GM18505 (cell line): ENCODE results near the gene ICE1.

Experiments used
- ATAC-seq: cut with Tn5 transposase; IDR thresholded peaks from one replicate; pipeline ENCODE4 v1.9.1; 2021; ENCODE audit not compliant: unreplicated experiment
- POLR2A ChIP-seq: IDR thresholded peaks from 4 replicates; pipeline ENCODE4 v1.6.1; 2011; ENCODE audit warnings: borderline replicate concordance; ENCODE audit not compliant: insufficient read depth, insufficient read length; ENCODE audit errors: extremely low read depth

Gene ICE1, protein sequence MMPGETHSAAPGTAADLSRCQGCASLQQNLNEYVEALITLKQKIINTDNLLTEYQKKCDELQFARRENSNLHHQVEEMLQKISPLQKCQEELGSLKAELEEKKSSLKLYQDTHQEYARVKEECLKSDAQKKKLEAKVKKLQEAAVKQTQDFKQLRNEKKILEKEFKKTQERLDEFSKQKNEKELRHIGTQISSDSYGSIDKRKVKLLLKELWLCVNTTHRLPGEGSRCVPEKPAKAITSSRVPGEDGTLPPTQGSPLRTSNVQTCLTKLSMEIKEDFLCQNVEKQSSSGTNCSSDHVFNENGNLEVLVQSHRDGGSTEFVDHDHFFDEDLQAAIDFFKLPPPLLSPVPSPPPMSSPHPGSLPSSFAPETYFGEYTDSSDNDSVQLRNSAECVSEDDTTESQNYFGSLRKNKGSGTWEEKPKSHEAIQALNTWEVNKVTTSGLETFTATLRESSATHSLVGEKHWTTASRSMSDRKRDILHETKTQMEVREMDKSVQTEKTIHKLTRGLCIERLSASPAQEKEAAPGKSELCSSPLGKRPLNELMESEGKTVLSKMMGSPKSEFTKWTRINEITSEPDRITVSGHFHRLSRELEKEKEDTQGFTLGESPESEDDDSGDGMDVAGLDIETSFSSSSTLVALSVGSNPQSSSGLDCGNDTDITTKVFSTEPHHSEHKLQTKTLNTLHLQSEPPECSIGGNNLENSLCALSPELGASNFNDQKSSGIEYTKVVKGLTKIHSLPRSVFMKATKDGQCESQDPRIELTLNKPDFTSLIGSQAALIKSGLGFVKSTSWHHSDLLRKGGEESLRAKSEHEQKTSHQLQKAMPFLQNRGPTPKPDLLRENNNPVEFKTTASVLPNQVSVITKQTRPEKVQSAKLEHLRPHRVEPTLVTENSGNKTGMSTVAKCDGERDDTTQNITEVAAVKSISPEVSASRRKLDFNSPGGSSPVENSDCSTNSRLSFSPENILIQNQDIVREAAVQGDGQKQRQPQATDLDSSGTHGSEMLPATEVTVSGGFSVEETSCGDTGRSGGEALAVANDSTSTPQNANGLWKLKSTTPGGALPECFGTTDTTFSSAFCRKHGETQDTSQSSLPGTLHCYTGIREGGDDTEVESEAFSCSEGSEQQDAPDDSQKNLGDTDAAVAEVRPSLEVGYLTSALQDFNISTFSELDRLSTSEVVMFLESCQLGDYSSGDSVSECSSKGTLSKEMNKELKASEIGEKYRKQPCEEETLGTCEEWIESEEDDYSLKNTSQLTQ (N-terminal part only)

DNA sequence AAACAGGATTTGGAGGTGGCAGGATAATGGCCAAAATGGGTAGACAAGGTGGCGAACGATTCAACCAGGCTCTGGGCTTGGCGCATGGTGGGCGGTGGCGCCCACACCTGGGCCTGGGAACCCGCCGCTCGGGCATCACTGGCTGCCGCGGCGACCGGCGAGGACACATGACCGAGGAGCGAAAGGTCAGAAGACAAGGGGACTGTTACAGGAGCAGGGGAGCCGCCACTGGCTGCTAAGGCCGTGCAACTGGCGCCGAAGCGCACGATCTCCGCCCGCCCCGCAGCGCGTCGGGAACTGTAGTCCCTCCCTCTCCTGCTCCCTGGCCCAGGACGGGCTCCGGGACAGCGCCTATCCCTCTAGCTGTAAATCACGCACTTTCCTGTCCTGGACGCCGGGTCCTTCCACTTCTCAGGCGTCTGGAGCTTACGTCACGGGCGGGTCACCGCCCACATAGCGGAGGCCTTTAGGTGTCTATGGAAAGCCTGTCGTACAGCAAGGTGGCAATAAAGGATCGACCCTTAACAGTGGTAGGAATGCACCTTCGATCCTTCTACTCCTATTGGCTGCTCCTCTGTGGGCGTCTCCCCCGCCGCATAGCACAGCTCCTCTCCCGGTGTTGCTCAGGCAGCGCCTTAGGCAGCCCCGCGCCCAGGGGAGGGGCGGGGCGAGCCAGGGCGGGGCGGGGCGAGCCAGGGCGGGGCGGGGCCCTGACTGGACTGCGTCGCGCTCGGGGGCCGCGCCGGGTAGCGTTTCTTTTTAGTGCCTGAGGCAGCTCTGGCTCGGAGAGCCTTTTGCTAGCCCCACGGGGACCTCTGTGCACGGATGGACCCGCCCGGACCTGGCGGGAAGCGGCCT, at the start of gene ICE1:
ICE1 (plus strand) TSS at position 717 of the 858 bp plus-strand sequence. CDS start 239 bp downstream, outside the sequence.
- TF ChIP-seq POLR2A: peak; percentile 80
- ATAC-seq: peak; percentile 81

DNA sequence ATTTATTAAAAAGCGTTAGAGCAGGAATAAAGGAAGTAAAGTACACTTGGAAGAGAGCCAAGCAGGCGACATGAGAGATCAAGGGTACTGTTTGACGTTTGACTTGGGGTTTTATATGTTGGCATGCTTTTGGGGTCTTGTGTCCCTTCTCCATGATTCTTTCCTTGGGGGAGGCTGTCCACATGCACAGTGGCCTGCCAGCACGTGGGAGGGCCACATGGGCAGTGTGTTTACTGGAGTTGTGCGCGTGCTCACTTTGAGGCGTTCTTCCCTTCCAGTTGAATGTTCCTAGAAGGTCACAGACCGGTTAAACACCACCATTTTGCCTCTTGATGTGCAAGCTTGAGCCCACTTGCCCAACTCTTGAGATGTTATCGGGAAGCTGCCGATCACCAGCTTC, 49.5 kb upstream of the ICE1 start:
- no peak for ATAC-seq
- no peak for TF ChIP-seq POLR2A

DNA sequence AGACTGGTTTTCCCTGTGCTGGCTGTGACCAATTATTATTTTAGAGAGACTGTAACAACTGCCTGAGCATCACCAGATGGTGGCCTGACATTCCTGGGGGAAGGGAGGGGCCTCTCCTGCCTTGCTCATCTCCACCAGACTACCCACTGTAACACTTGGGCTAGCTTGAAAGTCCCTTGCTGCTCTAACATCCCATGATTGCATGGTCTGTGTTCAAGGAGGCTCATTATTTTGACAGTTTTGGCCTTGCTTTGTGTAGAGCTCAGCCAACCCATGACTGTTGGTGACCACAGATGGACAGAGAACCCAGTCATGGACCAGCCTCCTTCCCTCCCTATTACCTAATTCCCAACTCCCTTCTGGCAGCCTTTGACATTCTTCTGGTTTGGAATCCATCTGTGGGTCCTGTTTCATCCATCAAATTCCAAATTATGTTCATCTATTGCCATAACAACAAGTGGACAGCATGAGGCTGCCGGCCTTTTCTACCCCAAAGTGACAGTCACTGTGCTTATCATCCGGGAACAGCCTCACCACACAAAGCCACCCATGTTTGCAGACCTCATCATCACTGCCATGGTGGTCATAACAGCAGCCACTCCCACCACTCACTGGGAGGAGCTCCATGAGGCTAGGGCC, 49.0 kb upstream of the ICE1 start:
- TF ChIP-seq POLR2A: no peak
- no peak for ATAC-seq

DNA sequence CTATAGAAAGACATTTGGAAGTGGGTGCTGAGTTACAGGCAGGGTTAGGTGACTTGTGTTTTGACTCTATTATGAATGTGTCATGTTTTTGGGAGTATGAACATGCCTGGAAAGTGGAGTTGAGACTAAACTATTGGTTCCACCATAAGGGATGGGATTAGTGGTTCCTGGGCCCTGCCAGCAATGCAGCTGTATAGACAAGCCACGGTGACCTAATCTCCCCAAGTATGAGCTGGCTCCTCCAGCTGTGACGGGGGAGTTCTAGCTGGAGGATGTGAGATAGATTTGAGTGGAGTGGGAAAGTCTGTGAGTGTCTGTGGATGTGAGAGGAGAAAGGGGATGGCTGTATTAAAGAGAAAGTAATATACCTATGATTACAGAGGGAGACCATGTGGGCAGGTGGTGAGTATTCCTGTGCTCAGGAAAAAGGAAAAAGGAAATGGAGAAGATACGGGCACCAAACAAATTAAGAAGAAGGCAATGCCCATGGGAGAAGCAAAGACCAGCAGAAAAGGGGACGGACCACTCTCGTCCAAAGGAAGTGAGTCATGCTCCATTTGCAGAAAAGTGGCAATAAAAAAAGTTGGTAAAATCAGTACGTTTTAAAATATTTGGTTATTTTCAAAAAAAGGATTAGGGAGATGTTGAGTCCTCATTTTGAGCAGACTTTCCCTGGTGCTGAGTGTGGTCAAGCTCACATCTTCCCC, 48.3 kb upstream of the ICE1 start:
- no peak for ATAC-seq
- TF ChIP-seq POLR2A: no peak

DNA sequence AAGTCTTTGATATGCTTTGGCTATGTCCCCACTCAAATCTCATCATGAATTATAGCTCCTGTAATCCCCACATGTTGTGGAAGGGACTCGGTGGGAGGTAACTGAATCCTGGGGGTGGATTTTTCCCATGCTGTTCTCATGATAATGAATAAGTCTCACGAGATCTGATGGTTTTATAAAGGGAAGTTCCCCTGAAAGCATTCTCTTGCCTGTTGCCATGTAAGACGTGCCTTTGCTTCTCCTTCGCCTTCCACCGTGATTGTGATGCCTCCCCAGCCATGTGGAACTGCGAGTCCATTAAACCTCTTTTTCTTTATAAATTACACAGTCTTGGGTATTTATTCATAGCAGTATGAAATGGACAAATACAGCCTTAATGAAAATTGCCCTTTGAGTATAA, 44.7 kb upstream of the ICE1 start:
- no peak for ATAC-seq
- no peak for TF ChIP-seq POLR2A

DNA sequence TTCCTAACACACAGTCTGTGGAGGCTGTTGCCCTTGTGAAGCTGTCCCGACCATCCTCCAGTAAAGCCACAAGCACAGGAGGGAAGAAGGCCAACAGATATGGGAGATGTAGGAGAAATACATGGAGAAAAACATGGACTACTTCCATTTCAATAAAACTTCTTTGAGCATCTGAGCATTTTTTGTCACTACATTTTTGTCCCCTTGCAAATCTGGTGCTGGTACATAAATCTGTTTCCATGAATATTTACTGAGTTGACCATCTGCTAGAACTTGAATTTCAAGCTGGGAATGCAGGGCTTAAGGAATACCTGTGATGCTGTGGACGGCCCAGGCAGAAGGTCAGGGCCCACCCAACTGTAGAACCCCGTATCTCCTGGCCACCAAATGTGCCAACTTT, 43.9 kb upstream of the ICE1 start:
- ATAC-seq: no peak
- no peak for TF ChIP-seq POLR2A

DNA sequence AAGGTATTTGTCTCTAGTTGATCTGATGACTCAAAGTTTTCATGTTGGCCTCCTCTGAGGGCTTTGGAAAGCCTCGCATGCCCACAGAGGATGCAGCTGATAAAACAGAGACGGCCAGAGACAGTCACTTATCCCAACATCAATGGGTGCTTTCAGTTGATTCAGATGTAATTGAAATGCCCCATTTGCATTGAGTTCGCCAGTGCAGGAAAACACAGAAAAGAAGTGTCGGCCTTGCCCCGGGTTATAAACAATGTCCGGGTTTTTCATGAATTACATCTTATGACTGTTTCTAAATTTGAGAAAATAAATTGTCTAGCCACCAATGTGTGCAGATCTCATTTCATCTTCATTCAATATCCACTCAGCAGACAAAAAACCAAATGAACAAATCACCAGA, 42.2 kb upstream of the ICE1 start:
- no peak for ATAC-seq
- no peak for TF ChIP-seq POLR2A

DNA sequence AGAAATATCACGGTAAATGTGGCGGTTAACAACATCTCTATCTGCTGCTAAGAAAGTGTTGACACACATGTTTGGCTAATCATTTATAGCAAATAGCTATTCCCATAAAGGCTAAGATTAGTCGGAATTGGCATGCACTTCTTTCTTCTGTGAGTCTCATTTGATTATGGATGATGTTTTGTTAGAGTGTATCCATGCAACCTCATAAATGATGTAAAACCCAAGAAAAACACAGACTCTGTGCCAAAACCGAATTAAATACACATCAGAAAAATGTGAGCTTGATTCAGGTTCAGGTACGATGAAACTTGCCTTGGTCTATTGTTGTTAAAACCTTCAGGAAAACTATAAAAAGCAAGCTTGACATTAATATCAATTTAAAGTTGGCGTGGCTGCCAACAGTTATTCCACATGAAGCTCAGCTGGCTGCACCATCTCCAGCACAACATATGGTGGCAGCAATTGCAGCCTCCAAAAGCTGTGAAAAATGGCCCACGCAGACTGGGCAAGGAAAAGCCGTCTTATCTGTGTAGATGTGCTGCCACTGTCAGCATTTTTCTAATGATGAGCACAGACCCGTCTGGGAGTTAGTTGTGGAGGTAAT, 41.1 kb upstream of the ICE1 start:
- ATAC-seq: no peak
- TF ChIP-seq POLR2A: no peak

DNA sequence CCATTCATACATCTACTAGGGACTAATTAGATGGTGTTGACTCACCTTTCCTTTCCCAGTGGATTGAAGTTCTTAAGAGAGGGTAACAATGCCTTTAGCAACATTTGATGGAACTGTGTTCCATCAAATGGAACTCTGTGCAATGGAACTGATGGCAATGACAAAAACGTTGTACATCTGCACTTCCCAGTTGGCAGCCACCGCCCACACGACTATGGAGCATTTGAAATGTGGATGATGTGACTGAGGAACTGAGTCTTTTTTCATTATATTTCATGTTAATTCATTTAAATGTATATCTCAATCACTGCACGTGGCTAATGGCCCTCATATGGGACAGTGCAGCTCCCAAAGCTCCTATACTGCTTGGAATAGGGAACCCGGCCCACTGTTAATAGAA, 39.0 kb upstream of the ICE1 start:
- TF ChIP-seq POLR2A: no peak
- ATAC-seq: no peak

DNA sequence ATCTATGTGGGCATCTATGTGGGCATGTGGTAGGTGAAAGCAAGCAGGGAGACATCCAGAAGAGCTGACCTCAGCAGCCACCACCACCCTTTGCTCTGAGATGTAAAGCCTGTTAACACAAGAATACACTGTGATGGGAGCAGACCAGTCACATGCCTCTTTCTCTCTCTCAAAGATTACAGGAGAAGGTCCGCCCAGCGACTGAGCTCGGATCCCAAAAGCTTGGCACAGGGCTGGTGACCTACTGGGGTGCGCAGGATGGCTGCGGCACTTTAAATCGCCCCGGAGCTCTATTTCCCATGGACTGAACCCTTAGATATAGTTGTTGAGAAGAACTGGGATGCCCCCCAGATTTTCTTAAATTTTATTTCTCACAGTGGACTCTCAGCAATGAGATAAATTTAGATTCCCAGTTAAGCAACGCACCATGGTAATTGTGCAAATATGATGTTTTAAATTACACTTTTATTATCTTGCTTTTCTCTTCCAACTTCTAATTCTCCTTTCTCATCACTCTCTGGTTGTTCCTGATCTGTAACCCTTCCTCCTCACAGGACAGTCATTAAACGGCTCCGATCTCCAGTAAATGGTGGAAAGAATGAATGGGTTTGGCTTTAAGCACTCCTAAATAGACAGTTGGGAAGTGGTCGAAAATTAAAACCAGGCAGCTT, 37.7 kb upstream of the ICE1 start:
- no peak for TF ChIP-seq POLR2A
- no peak for ATAC-seq

DNA sequence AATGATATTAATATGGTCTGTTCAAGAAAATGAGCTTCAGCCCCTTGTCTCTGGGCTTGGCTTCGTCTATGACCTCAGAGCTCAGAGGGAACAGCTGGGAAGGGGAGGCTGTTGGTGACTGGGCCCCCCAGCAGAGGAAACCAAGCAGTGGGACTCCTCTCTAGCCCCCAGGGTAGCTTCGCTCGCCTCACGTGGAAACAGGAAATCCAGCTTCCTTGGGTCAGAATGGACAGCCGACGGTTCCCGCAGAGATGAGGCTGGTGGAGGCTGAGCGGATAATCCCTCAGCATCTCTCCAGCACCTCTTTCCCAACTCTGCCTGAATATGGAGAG, 37.2 kb upstream of the ICE1 start:
- no peak for ATAC-seq
- TF ChIP-seq POLR2A: no peak

DNA sequence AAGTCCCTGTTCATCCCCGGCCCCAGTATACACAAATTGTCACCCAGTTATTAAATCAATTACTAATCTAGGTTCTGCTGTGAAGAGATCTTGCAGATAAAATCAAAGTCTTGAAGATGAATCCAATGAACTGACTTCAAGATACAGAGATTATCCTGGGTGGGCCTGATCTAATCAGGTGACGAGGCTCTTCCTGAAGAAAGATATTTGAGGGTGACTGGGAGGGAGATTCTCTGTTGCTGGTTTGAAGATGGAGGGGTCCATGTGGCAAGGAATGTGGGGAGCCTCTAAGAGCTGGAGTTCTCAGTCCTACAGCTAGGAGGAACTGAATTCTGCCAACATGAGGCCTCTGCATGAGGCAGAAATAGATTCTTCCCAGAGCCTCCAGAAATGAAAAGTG, 36.1 kb upstream of the ICE1 start:
- no peak for TF ChIP-seq POLR2A
- no peak for ATAC-seq
